DOHH2 (cell line): ENCODE measurements around the gene MYBPH.

Experiments used
- H3F3A ChIP-seq: fragments of 200-600 bp; sonication (generic), shearing (Covaris generic); 2 replicates; pipeline ENCODE4 v1.6.0; 2016; ENCODE audit warnings: antibody characterized with exemption, mild to moderate bottlenecking; ENCODE audit not compliant: control insufficient read depth, insufficient read depth
- H3K27ac ChIP-seq: fragments of 200-600 bp; sonication (generic); 2 replicates; pipeline ENCODE4 v1.5.1; 2014; ENCODE audit warnings: low read depth, mild to moderate bottlenecking, low read length, moderate library complexity
- H3K27me3 ChIP-seq: fragments of 200-600 bp; sonication (generic); 2 replicates; pipeline ENCODE4 v1.6.1; 2014; ENCODE audit warnings: mild to moderate bottlenecking, low read length, mixed read lengths; ENCODE audit not compliant: control insufficient read depth
- H3K36me3 ChIP-seq: fragments of 200-600 bp; sonication (generic); 2 replicates; pipeline ENCODE4 v1.6.1; 2014; ENCODE audit warnings: mild to moderate bottlenecking, low read length, moderate library complexity, mixed read lengths; ENCODE audit not compliant: control insufficient read depth
- H3K4me1 ChIP-seq: fragments of 200-600 bp; sonication (generic); 2 replicates; pipeline ENCODE4 v1.6.1; 2014; ENCODE audit warnings: mild to moderate bottlenecking, low read length, mixed read lengths; ENCODE audit not compliant: control insufficient read depth
- H3K4me2 ChIP-seq: fragments of 200-600 bp; sonication (generic); 2 replicates; pipeline ENCODE4 v1.6.0; 2014; ENCODE audit warnings: mild to moderate bottlenecking, low read length, moderate library complexity
- H3K4me3 ChIP-seq: fragments of 200-600 bp; sonication (generic); 2 replicates; pipeline ENCODE4 v1.5.1; 2014; ENCODE audit warnings: mild to moderate bottlenecking, low read length, mixed read lengths
- H3K79me2 ChIP-seq: fragments of 200-600 bp; sonication (generic); 2 replicates; pipeline ENCODE4 v1.6.1; 2014; ENCODE audit warnings: mild to moderate bottlenecking, low read length, mixed read lengths; ENCODE audit not compliant: control insufficient read depth
- H3K9me2 ChIP-seq: fragments of 200-600 bp; sonication (generic); replicated peaks from 2 replicates; pipeline ENCODE4 v1.6.1; 2014; ENCODE audit warnings: mild to moderate bottlenecking, low read length, mixed read lengths; ENCODE audit not compliant: control insufficient read depth
- H3K9me3 ChIP-seq: fragments of 200-600 bp; sonication (generic); 2 replicates; pipeline ENCODE4 v1.6.1; 2014; ENCODE audit warnings: antibody characterized with exemption, low read length, mixed read lengths; ENCODE audit not compliant: control insufficient read depth, insufficient read depth
- H4K20me1 ChIP-seq: fragments of 200-600 bp; sonication (generic); 2 replicates; pipeline ENCODE4 v1.6.0; 2014; ENCODE audit warnings: low read depth, mild to moderate bottlenecking, antibody characterized with exemption, low read length, moderate library complexity; ENCODE audit not compliant: control insufficient read depth, insufficient read depth
- CTCF ChIP-seq: fragments of 200-600 bp; sonication (generic); IDR thresholded peaks from one replicate; pipeline ENCODE4 v1.5.1; 2014; ENCODE audit warnings: antibody characterized with exemption, mild to moderate bottlenecking, low read depth, low read length; ENCODE audit not compliant: poor library complexity, severe bottlenecking
- EZH2phosphoT487 ChIP-seq: fragments of 200-600 bp; sonication (generic); IDR thresholded peaks from 2 replicates; pipeline ENCODE4 v1.6.1; 2017; ENCODE audit warnings: borderline replicate concordance, mild to moderate bottlenecking, antibody characterized with exemption, low read length, moderate library complexity, mixed read lengths

Gene MYBPH

DNA sequence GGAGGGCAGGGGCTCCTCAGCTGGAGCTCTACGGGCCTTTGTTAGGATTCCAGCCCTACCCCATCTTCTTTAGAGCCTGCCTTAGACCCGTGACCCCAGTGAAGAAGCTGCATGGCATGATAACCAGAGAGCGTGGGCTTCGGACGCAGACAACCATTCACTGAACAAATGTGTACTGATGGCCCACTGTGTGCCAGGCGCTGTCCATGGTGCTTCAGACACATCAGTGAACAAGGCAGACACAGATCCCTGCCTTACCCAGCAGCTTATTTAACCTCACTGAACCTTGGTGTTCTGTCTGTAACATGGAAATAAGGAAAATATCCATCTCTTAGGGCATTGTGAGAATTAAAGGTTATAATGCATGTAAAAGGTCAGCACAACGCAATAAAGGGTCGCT is 44.3 kb upstream of the MYBPH start:
- Histone ChIP-seq H3K36me3 (no peaks in the 10 kb centered on the region), H3F3A (no peaks in the 10 kb centered on the region), H3K4me1 (no peaks in the 10 kb centered on the region), H4K20me1 (no peaks in the 10 kb centered on the region), H3K79me2 (no peaks in the 10 kb centered on the region), H3K9me2 (no peaks in the 10 kb centered on the region), H3K4me2 (no peak overlapping the region), H3K9me3 (no peaks in the 10 kb centered on the region), H3K4me3 (no peak overlapping the region), H3K27me3 (peaks cover 24% of the 10 kb centered on the region), H3K27ac (no peak overlapping the region)
- TF ChIP-seq EZH2phosphoT487 (no peak), CTCF (no peak)

DNA sequence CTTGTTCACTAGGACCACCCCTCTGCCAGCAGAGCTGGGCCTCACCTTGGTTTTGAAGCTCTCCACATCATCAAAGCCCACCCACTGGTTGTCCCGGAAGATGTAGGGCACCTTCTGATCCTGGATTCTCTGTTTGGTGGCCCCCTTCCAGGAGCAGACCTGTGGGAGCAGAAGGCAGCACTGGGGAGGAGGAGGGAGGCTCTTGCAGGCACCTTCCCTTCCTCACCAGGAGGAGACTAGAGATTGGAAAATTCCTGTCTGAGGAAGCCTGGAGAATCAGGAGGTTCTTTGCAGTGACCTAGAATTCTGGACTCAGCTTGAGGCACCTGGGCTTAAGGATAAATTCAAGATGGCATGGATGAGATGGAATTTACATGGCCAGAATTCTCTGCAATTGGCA is 43.5 kb upstream of the MYBPH start:
- no peaks in the 10 kb centered on the region for H3K9me2 ChIP-seq
- no peaks in the 10 kb centered on the region for H3K4me1 ChIP-seq
- no peaks in the 10 kb centered on the region for H3K9me3 ChIP-seq
- peaks cover 18% of the 10 kb centered on the region; the same call in 1 of the 2 replicates for H3K27me3 ChIP-seq
- no peaks in the 10 kb centered on the region for H3K79me2 ChIP-seq
- no peak for TF ChIP-seq EZH2phosphoT487
- no peak for TF ChIP-seq CTCF
- no peaks in the 10 kb centered on the region for H3K36me3 ChIP-seq
- H3K27ac ChIP-seq = no peak overlapping the region
- no peaks in the 10 kb centered on the region for H4K20me1 ChIP-seq
- H3F3A ChIP-seq = no peaks in the 10 kb centered on the region
- H3K4me2 ChIP-seq = no peak overlapping the region
- H3K4me3 ChIP-seq = no peak overlapping the region

GRCh38 chr1:203217668-203218067 is 42.0 kb upstream of the MYBPH start:
- Histone ChIP-seq H3K27me3 (peaks cover 17% of the 10 kb centered on the region; the same call in 1 of the 2 replicates), H3K4me2 (no peak overlapping the region), H3K4me1 (no peaks in the 10 kb centered on the region), H3K9me3 (no peaks in the 10 kb centered on the region), H3F3A (no peaks in the 10 kb centered on the region), H3K27ac (no peak overlapping the region), H4K20me1 (no peaks in the 10 kb centered on the region), H3K4me3 (no peak overlapping the region), H3K9me2 (no peaks in the 10 kb centered on the region), H3K36me3 (no peaks in the 10 kb centered on the region), H3K79me2 (no peaks in the 10 kb centered on the region)
- TF ChIP-seq EZH2phosphoT487 (no peak), CTCF (no peak)

DNA sequence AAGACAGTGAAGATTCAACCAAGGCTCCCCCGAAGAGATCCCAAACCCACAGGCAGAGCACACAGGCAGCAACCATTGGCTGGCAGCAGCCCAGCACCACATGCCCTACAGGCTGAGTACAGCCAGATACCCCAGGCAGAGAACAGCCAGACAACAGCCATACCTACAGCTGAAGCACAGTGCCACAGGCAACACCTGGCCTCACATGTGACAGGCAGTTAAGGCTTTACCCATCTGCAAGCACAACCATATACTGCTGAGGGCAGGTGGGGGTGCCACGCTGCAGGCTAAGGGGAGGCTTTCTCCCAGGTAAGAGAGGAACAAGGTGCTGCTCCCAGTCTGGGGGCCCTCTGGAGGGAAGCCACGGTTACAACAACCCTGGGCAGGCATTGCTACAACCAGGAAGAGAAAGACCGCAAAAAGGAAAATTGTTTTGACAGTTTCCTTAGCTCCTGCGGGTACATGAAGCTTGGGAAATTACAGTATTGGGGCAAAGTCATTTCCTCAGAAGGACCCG is 41.6 kb upstream of the MYBPH start:
- TF ChIP-seq CTCF (no peak), EZH2phosphoT487 (no peak)
- Histone ChIP-seq H3K79me2 (no peaks in the 10 kb centered on the region), H3K4me2 (no peak overlapping the region), H3K27ac (no peak overlapping the region), H3K4me1 (no peaks in the 10 kb centered on the region), H3K36me3 (no peaks in the 10 kb centered on the region), H3F3A (no peaks in the 10 kb centered on the region), H3K9me3 (no peaks in the 10 kb centered on the region), H3K27me3 (peaks cover 17% of the 10 kb centered on the region; the same call in 1 of the 2 replicates), H4K20me1 (no peaks in the 10 kb centered on the region), H3K9me2 (no peaks in the 10 kb centered on the region), H3K4me3 (no peak overlapping the region)
